GM23338 (cell line): ENCODE data around the gene AADAC. TPM values are rescaled to one million over a fixed set of nuclear protein-coding genes. Genes with fewer than 3 reads are reported as not detected.

Source experiments
- ATAC-seq: fragments of 200-7000 bp; cut with Tn5 transposase; 3 replicates; pipeline ENCODE4 v1.9.1; 2020
- DNase-seq: peaks from one replicate; pipeline ENCODE4 v3.0.0-alpha.2; 2015; ENCODE audit warnings: low spot score
- H2AFZ ChIP-seq: fragments of 200-600 bp; sonication (generic); 2 replicates; pipeline ENCODE4 v1.8.0; 2016; ENCODE audit warnings: antibody characterized with exemption, mild to moderate bottlenecking, moderate library complexity
- H3F3A ChIP-seq: fragments of 200-600 bp; sonication (generic); replicated peaks from 2 replicates; pipeline ENCODE4 v1.8.0; 2017; ENCODE audit warnings: antibody characterized with exemption, mixed run types, low read depth
- H3K27ac ChIP-seq: fragments of 200-600 bp; sonication (generic); 2 replicates; pipeline ENCODE4 v1.6.1; 2016; ENCODE audit warnings: low read depth
- H3K27me3 ChIP-seq: fragments of 200-600 bp; sonication (generic); 2 replicates; pipeline ENCODE4 v1.8.0; 2016; ENCODE audit warnings: mild to moderate bottlenecking, mixed run types, moderate library complexity; ENCODE audit not compliant: insufficient read depth
- H3K36me3 ChIP-seq: fragments of 200-600 bp; sonication (generic); 2 replicates; pipeline ENCODE4 v1.8.0; 2016; ENCODE audit warnings: mild to moderate bottlenecking; ENCODE audit not compliant: insufficient read depth
- H3K4me1 ChIP-seq: fragments of 200-600 bp; sonication (generic); 2 replicates; pipeline ENCODE4 v1.8.0; 2016; ENCODE audit warnings: mild to moderate bottlenecking, moderate library complexity; ENCODE audit not compliant: insufficient read depth
- H3K4me2 ChIP-seq: fragments of 200-600 bp; sonication (generic); 2 replicates; pipeline ENCODE4 v1.7.1; 2017; ENCODE audit warnings: mixed run types
- H3K4me3 ChIP-seq: fragments of 200-600 bp; sonication (generic); 2 replicates; pipeline ENCODE4 v1.6.1; 2016; ENCODE audit warnings: mixed run types
- H3K79me2 ChIP-seq: fragments of 200-600 bp; sonication (generic); replicated peaks from 2 replicates; pipeline ENCODE4 v1.8.0; 2017; ENCODE audit warnings: mild to moderate bottlenecking; ENCODE audit not compliant: insufficient read depth
- H3K9me2 ChIP-seq: fragments of 200-600 bp; sonication (generic); 2 replicates; pipeline ENCODE4 v1.8.0; 2017; ENCODE audit not compliant: insufficient read depth
- H4K20me1 ChIP-seq: fragments of 200-600 bp; sonication (generic); replicated peaks from 2 replicates; pipeline ENCODE4 v1.8.0; 2017; ENCODE audit warnings: mild to moderate bottlenecking; ENCODE audit not compliant: insufficient read depth
- H3K27ac Mint-ChIP-seq: 2 replicates; pipeline ENCODE4 v1.8.0; 2020; ENCODE audit warnings: inconsistent platforms, mild to moderate bottlenecking, moderate library complexity, mixed read lengths
- H3K27me3 Mint-ChIP-seq: 3 replicates; pipeline ENCODE4 v1.8.0; 2022; ENCODE audit warnings: low read depth, mild to moderate bottlenecking, moderate library complexity, mixed read lengths, inconsistent platforms; ENCODE audit not compliant: insufficient read depth, poor library complexity
- H3K36me3 Mint-ChIP-seq: 3 replicates; pipeline ENCODE4 v1.8.0; 2021; ENCODE audit warnings: low read depth, mild to moderate bottlenecking, inconsistent platforms, moderate library complexity, mixed read lengths
- H3K4me1 Mint-ChIP-seq: 3 replicates; pipeline ENCODE4 v1.8.0; 2020; ENCODE audit warnings: mild to moderate bottlenecking, inconsistent platforms, mixed read lengths
- H3K4me3 Mint-ChIP-seq: 3 replicates; pipeline ENCODE4 v1.8.0; 2021; ENCODE audit warnings: moderate library complexity, mild to moderate bottlenecking, inconsistent platforms, mixed read lengths
- H3K9me3 Mint-ChIP-seq: 3 replicates; pipeline ENCODE4 v1.8.0; 2020; ENCODE audit warnings: moderate library complexity, mild to moderate bottlenecking, inconsistent platforms, mixed read lengths
- CREB1 ChIP-seq: fragments of 250-450 bp; sonication (Bioruptor Pico); IDR thresholded peaks from 2 replicates; pipeline ENCODE4 v1.5.0; 2020; ENCODE audit warnings: low read depth, mild to moderate bottlenecking, moderate library complexity
- ETS1 ChIP-seq: IDR thresholded peaks from 2 replicates; pipeline ENCODE4 v1.6.1; 2016; ENCODE audit warnings: antibody characterized with exemption
- EZH2 ChIP-seq: fragments of 200-600 bp; sonication (generic); IDR thresholded peaks from one replicate; pipeline ENCODE4 v1.8.0; 2017; ENCODE audit warnings: antibody characterized with exemption, mild to moderate bottlenecking, low read depth; ENCODE audit not compliant: unreplicated experiment
- EZH2phosphoT487 ChIP-seq: fragments of 200-600 bp; sonication (generic); IDR thresholded peaks from one replicate; pipeline ENCODE4 v1.8.1; 2018; ENCODE audit warnings: antibody characterized with exemption; ENCODE audit not compliant: unreplicated experiment
- JUNB ChIP-seq: IDR thresholded peaks from one replicate; pipeline ENCODE4 v1.6.1; 2016; ENCODE audit warnings: antibody characterized with exemption; ENCODE audit not compliant: unreplicated experiment
- NANOG ChIP-seq: IDR thresholded peaks from 2 replicates; pipeline ENCODE4 v1.6.1; 2016; ENCODE audit warnings: antibody characterized with exemption, borderline replicate concordance
- POLR2AphosphoS5 ChIP-seq: IDR thresholded peaks from 2 replicates; pipeline ENCODE4 v1.6.1; 2016; ENCODE audit warnings: antibody characterized with exemption, low read depth
- STAT1 ChIP-seq: IDR thresholded peaks from one replicate; pipeline ENCODE4 v1.6.1; 2016; ENCODE audit warnings: antibody characterized with exemption; ENCODE audit not compliant: unreplicated experiment
- ZNF114 ChIP-seq: fragments of 250-450 bp; sonication (Bioruptor Pico); IDR thresholded peaks from 2 replicates; pipeline ENCODE4 v1.5.0; 2020; ENCODE audit warnings: mild to moderate bottlenecking, moderate library complexity
- ZNF331 ChIP-seq: fragments of 250-450 bp; sonication (Bioruptor Pico); IDR thresholded peaks from 2 replicates; pipeline ENCODE4 v1.5.0; 2020; ENCODE audit warnings: low read depth, mild to moderate bottlenecking, moderate library complexity
- long read RNA-seq: library from polyadenylated mRNA; unstranded; transcript quantifications from one replicate; pipeline ENCODE4 v2.0.0, GENCODE V29; 2020; ENCODE audit not compliant: unreplicated experiment
- polyA plus RNA-seq: library from polyadenylated mRNA; unstranded; fragments of >200 nt; fragmentation: Nextera tagmentation; extraction: Ambion mirVana; gene quantifications from 2 replicates; pipeline ENCODE4 v1.2.1, GENCODE V29; 2016
- total RNA-seq: library from RNA; depleted of rRNA; stranded (reverse); fragments of >200 nt; shearing (Covaris generic); gene quantifications from 2 replicates; pipeline ENCODE4 v1.2.3, GENCODE V29; 2014; rRNA removed
- TF ChIP-seq, protein P1 (sequence below): fragments of 250-450 bp; sonication (Bioruptor Pico); IDR thresholded peaks from 2 replicates; pipeline ENCODE4 v1.5.0; 2020; ENCODE audit warnings: mild to moderate bottlenecking, moderate library complexity
- TF ChIP-seq, protein P2 (sequence below): IDR thresholded peaks from one replicate; pipeline ENCODE4 v1.6.1; 2018; ENCODE audit warnings: antibody characterized with exemption; ENCODE audit not compliant: unreplicated experiment
- TF ChIP-seq, protein P3 (sequence below), 2 experiments: fragments of 200-600 bp in 1 of 2; sonication (generic) in 1 of 2; conservative IDR thresholded peaks; 2 replicates each; pipeline versions ENCODE4 v1.5.1 to v1.6.1; 2016 to 2017; ENCODE audit warnings: antibody characterized with exemption in 2 of 2, low read depth in 2 of 2, mild to moderate bottlenecking in 2 of 2, moderate library complexity in 1 of 2

Gene AADAC, protein sequence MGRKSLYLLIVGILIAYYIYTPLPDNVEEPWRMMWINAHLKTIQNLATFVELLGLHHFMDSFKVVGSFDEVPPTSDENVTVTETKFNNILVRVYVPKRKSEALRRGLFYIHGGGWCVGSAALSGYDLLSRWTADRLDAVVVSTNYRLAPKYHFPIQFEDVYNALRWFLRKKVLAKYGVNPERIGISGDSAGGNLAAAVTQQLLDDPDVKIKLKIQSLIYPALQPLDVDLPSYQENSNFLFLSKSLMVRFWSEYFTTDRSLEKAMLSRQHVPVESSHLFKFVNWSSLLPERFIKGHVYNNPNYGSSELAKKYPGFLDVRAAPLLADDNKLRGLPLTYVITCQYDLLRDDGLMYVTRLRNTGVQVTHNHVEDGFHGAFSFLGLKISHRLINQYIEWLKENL
- not detected in 2 replicates for total RNA-seq
- polyA plus RNA-seq = not detected in 2 replicates
- long read RNA-seq = 0 reads

GRCh38 chr3:151813799-151814198 lies at the start of gene AADAC:
AADAC (plus strand) TSS chr3:151814116; CDS start chr3:151814163, 47 bp downstream.
- Mint-ChIP-seq H3K4me3 (no peak within 1 kb of the TSS), H3K27me3 (no peaks in the 10 kb centered on the region), H3K9me3 (peaks cover under 1% of the 10 kb centered on the region; the same call in 1 of the 3 replicates), H3K27ac (no peak within 1 kb of the TSS), H3K4me1 (peaks cover 11% of the 10 kb centered on the region; the same call in 2 of the 3 replicates), H3K36me3 (no peaks in the 10 kb centered on the region)
- H3K27me3 ChIP-seq = no peaks in the 10 kb centered on the region
- peaks cover 8% of the 10 kb centered on the region; the same call in 1 of the 2 replicates for H3K4me1 ChIP-seq
- no peak within 1 kb of the TSS for H3K27ac ChIP-seq
- no peaks in the 10 kb centered on the region for H3K9me2 ChIP-seq
- no peaks in the 10 kb centered on the region for H3K79me2 ChIP-seq
- TF ChIP-seq, protein P1, sequence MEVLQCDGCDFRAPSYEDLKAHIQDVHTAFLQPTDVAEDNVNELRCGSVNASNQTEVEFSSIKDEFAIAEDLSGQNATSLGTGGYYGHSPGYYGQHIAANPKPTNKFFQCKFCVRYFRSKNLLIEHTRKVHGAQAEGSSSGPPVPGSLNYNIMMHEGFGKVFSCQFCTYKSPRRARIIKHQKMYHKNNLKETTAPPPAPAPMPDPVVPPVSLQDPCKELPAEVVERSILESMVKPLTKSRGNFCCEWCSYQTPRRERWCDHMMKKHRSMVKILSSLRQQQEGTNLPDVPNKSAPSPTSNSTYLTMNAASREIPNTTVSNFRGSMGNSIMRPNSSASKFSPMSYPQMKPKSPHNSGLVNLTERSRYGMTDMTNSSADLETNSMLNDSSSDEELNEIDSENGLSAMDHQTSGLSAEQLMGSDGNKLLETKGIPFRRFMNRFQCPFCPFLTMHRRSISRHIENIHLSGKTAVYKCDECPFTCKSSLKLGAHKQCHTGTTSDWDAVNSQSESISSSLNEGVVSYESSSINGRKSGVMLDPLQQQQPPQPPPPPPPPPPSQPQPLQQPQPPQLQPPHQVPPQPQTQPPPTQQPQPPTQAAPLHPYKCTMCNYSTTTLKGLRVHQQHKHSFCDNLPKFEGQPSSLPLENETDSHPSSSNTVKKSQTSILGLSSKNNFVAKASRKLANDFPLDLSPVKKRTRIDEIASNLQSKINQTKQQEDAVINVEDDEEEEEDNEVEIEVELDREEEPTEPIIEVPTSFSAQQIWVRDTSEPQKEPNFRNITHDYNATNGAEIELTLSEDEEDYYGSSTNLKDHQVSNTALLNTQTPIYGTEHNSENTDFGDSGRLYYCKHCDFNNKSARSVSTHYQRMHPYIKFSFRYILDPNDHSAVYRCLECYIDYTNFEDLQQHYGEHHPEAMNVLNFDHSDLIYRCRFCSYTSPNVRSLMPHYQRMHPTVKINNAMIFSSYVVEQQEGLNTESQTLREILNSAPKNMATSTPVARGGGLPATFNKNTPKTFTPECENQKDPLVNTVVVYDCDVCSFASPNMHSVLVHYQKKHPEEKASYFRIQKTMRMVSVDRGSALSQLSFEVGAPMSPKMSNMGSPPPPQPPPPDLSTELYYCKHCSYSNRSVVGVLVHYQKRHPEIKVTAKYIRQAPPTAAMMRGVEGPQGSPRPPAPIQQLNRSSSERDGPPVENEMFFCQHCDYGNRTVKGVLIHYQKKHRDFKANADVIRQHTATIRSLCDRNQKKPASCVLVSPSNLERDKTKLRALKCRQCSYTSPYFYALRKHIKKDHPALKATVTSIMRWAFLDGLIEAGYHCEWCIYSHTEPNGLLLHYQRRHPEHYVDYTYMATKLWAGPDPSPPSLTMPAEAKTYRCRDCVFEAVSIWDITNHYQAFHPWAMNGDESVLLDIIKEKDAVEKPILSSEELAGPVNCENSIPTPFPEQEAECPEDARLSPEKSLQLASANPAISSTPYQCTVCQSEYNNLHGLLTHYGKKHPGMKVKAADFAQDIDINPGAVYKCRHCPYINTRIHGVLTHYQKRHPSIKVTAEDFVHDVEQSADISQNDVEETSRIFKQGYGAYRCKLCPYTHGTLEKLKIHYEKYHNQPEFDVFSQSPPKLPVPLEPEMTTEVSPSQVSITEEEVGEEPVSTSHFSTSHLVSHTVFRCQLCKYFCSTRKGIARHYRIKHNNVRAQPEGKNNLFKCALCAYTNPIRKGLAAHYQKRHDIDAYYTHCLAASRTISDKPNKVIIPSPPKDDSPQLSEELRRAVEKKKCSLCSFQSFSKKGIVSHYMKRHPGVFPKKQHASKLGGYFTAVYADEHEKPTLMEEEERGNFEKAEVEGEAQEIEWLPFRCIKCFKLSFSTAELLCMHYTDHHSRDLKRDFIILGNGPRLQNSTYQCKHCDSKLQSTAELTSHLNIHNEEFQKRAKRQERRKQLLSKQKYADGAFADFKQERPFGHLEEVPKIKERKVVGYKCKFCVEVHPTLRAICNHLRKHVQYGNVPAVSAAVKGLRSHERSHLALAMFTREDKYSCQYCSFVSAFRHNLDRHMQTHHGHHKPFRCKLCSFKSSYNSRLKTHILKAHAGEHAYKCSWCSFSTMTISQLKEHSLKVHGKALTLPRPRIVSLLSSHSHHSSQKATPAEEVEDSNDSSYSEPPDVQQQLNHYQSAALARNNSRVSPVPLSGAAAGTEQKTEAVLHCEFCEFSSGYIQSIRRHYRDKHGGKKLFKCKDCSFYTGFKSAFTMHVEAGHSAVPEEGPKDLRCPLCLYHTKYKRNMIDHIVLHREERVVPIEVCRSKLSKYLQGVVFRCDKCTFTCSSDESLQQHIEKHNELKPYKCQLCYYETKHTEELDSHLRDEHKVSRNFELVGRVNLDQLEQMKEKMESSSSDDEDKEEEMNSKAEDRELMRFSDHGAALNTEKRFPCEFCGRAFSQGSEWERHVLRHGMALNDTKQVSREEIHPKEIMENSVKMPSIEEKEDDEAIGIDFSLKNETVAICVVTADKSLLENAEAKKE = no peak
- TF ChIP-seq NANOG (no peak), EZH2 (no peak), CREB1 (no peak), EZH2phosphoT487 (no peak), STAT1 (no peak), ETS1 (no peak), ZNF331 (CRISPR knock-in tag) (no peak), POLR2AphosphoS5 (no peak), ZNF114 (CRISPR knock-in tag) (no peak), JUNB (no peak)
- TF ChIP-seq, protein P2, sequence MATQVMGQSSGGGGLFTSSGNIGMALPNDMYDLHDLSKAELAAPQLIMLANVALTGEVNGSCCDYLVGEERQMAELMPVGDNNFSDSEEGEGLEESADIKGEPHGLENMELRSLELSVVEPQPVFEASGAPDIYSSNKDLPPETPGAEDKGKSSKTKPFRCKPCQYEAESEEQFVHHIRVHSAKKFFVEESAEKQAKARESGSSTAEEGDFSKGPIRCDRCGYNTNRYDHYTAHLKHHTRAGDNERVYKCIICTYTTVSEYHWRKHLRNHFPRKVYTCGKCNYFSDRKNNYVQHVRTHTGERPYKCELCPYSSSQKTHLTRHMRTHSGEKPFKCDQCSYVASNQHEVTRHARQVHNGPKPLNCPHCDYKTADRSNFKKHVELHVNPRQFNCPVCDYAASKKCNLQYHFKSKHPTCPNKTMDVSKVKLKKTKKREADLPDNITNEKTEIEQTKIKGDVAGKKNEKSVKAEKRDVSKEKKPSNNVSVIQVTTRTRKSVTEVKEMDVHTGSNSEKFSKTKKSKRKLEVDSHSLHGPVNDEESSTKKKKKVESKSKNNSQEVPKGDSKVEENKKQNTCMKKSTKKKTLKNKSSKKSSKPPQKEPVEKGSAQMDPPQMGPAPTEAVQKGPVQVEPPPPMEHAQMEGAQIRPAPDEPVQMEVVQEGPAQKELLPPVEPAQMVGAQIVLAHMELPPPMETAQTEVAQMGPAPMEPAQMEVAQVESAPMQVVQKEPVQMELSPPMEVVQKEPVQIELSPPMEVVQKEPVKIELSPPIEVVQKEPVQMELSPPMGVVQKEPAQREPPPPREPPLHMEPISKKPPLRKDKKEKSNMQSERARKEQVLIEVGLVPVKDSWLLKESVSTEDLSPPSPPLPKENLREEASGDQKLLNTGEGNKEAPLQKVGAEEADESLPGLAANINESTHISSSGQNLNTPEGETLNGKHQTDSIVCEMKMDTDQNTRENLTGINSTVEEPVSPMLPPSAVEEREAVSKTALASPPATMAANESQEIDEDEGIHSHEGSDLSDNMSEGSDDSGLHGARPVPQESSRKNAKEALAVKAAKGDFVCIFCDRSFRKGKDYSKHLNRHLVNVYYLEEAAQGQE = no peak
- TF ChIP-seq, protein P3, sequence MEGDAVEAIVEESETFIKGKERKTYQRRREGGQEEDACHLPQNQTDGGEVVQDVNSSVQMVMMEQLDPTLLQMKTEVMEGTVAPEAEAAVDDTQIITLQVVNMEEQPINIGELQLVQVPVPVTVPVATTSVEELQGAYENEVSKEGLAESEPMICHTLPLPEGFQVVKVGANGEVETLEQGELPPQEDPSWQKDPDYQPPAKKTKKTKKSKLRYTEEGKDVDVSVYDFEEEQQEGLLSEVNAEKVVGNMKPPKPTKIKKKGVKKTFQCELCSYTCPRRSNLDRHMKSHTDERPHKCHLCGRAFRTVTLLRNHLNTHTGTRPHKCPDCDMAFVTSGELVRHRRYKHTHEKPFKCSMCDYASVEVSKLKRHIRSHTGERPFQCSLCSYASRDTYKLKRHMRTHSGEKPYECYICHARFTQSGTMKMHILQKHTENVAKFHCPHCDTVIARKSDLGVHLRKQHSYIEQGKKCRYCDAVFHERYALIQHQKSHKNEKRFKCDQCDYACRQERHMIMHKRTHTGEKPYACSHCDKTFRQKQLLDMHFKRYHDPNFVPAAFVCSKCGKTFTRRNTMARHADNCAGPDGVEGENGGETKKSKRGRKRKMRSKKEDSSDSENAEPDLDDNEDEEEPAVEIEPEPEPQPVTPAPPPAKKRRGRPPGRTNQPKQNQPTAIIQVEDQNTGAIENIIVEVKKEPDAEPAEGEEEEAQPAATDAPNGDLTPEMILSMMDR (conservative IDR thresholded peaks at IDR 0.05; ENCODE audit: low read depth in 2 of 2) = no peak
- H3K36me3 ChIP-seq = no peaks in the 10 kb centered on the region
- H3K4me3 ChIP-seq = no peak within 1 kb of the TSS
- H3F3A ChIP-seq = no peaks in the 10 kb centered on the region
- DNase-seq (no peak), ATAC-seq (no peak)
- no peak within 1 kb of the TSS for H2AFZ ChIP-seq
- H3K4me2 ChIP-seq = no peak within 1 kb of the TSS
- H4K20me1 ChIP-seq = no peaks in the 10 kb centered on the region
